Stimulated activated CD8-positive, alpha-beta memory T cell treated with anti-CD3 and anti-CD28 coated beads, Interleukin-4, amount 100 ng/mL, for 24 hours (primary cell): ENCODE measurements around the gene LTBP1.

Source experiments
- DNase-seq: peaks from one replicate; pipeline ENCODE4 v3.0.0-alpha.2; 2020; ENCODE audit warnings: low read depth

The LTBP1 gene

GRCh38 chr2:33011941-33012340 is 65.2 kb downstream of the LTBP1 start:
- no peak for DNase-seq

- no peak for DNase-seq
These were observed 66.9 kb downstream of the LTBP1 start for GRCh38 chr2:33013684-33014110.

GRCh38 chr2:33014268-33014667 is 67.5 kb downstream of the LTBP1 start:
- DNase-seq, result no peak

- no peak for DNase-seq
These were observed 68.8 kb downstream of the LTBP1 start for GRCh38 chr2:33015421-33016142.

- no peak for DNase-seq
These were observed 71.5 kb downstream of the LTBP1 start for GRCh38 chr2:33018271-33018670.

- DNase-seq, result no peak
These were observed 73.0 kb downstream of the LTBP1 start for GRCh38 chr2:33019796-33020195.

GRCh38 chr2:33020883-33021282 is 74.1 kb downstream of the LTBP1 start:
- DNase-seq, result no peak

GRCh38 chr2:33021542-33022227 is 74.9 kb downstream of the LTBP1 start:
- DNase-seq, result no peak

GRCh38 chr2:33022395-33022985 is 75.7 kb downstream of the LTBP1 start:
- no peak for DNase-seq

GRCh38 chr2:33022989-33023727 is 76.4 kb downstream of the LTBP1 start:
- no peak for DNase-seq

- no peak for DNase-seq
These were observed 77.2 kb downstream of the LTBP1 start for GRCh38 chr2:33023728-33024500.

GRCh38 chr2:33024758-33025157 is 78.0 kb downstream of the LTBP1 start:
- DNase-seq, result no peak

GRCh38 chr2:33029459-33029858 is 82.7 kb downstream of the LTBP1 start:
- DNase-seq, result no peak

- DNase-seq, result no peak
These were observed 83.2 kb downstream of the LTBP1 start for GRCh38 chr2:33029926-33030325.

GRCh38 chr2:33030326-33030725 is 83.6 kb downstream of the LTBP1 start:
- no peak for DNase-seq

- DNase-seq, result no peak
These were observed 85.5 kb downstream of the LTBP1 start for GRCh38 chr2:33032245-33032644.

- DNase-seq, result no peak
These were observed 86.9 kb downstream of the LTBP1 start for GRCh38 chr2:33033606-33034081.

GRCh38 chr2:33034784-33035183 is 88.0 kb downstream of the LTBP1 start:
- DNase-seq, result no peak

- no peak for DNase-seq
These were observed 91.5 kb downstream of the LTBP1 start for GRCh38 chr2:33038230-33038629.

- DNase-seq, result no peak
These were observed 92.0 kb downstream of the LTBP1 start for GRCh38 chr2:33038799-33039198.

GRCh38 chr2:33040541-33040940 is 93.8 kb downstream of the LTBP1 start:
- no peak for DNase-seq

GRCh38 chr2:33042265-33042664 is 95.5 kb downstream of the LTBP1 start:
- DNase-seq, result no peak
